Ectodermal cell (in vitro differentiated cells): Measurements from ENCODE around the gene RASGRP1.

ENCODE experiments used
- H3K27ac ChIP-seq: 2 replicates; pipeline ENCODE4 v1.7.0; 2013; ENCODE audit warnings: mild to moderate bottlenecking, low read depth, low read length; ENCODE audit not compliant: insufficient read depth, poor library complexity, severe bottlenecking
- H3K27me3 ChIP-seq: 2 replicates; pipeline ENCODE4 v1.7.0; 2013; ENCODE audit warnings: mild to moderate bottlenecking, low read length; ENCODE audit not compliant: insufficient read depth, control insufficient read depth, poor library complexity, severe bottlenecking
- H3K36me3 ChIP-seq: one replicate; pipeline ENCODE4 v1.7.0; 2013; ENCODE audit warnings: low read length; ENCODE audit not compliant: control insufficient read depth, insufficient read depth
- H3K4me1 ChIP-seq: one replicate; pipeline ENCODE4 v1.7.0; 2013; ENCODE audit warnings: low read length; ENCODE audit not compliant: control insufficient read depth, insufficient read depth
- H3K4me3 ChIP-seq: 2 replicates; pipeline ENCODE4 v1.7.0; 2013; ENCODE audit warnings: low read depth, low read length, control low read depth; ENCODE audit not compliant: insufficient read depth
- H3K9me3 ChIP-seq: 2 replicates; pipeline ENCODE4 v1.7.0; 2013; ENCODE audit warnings: mild to moderate bottlenecking, low read length, moderate library complexity; ENCODE audit not compliant: control insufficient read depth
- WGBS, 2 experiments: methylation state at CpG; one replicate each; pipeline ENCODE4 v1.1.7; 2013; ENCODE audit warnings: missing lambda C conversion rate in 2 of 2; 5-methylcytosine and 5-hydroxymethylcytosine counted together

RASGRP1 gene

DNA sequence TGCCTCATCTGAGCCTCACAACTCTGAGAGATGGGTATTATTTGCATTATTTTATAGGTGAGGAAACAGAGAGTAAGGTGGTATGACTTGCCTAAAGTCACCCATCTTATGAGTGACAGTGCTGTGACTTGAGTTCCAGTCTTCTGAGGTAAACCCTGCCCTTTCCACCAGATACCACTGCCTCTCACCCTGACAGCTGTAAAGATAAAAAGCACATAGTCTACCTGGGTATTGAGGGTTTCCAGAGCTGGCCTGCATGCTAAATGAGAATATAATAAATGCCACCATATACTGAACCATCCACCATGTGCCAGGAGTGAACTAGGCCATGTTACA is 25.6 kb downstream of the RASGRP1 start:
- no peaks in the 10 kb centered on the region for H3K9me3 ChIP-seq
- H3K4me3 ChIP-seq, result no peak overlapping the region
- H3K4me1 ChIP-seq, result no peaks in the 10 kb centered on the region
- H3K27ac ChIP-seq, result no peak overlapping the region
- no peaks in the 10 kb centered on the region for H3K36me3 ChIP-seq
- H3K27me3 ChIP-seq, result no peaks in the 10 kb centered on the region

DNA sequence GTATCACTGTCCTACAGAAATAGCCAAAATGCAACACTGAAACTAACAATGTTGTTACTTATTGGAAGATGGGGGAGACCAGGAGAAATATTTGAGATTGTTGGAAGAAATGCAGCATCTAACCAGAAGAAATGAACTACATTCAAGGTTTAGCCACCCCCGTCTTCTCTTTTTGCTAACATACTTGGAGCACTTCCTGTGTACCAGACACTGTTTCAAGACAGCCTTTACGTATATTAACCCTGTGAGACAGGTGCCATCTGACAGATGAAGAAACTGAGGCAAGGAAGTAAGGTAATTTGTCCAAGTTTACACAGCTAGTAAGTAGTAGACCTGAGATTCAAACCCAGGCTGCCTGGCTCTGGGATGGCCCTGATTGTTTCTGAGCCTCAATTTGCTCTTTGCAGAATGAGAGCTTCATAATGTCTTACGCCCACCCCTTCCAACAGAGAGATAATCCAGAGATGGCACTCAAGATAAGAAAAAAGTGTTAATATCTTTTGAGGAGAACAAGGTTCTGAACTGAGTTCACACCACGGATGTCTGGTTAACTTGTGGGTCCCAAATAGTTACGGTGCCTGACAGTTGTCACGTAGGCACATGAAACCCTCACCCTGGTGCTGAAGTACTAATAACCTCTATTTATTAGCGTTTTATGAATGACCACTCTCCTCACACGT is 26.1 kb downstream of the RASGRP1 start:
- H3K27ac ChIP-seq, result no peak overlapping the region
- H3K27me3 ChIP-seq, result no peaks in the 10 kb centered on the region
- no peaks in the 10 kb centered on the region for H3K9me3 ChIP-seq
- no peaks in the 10 kb centered on the region for H3K36me3 ChIP-seq
- 93% methylated on average over 8 of the region's 8 CpGs for WGBS, 2 experiments
- no peaks in the 10 kb centered on the region for H3K4me1 ChIP-seq
- H3K4me3 ChIP-seq, result no peak overlapping the region

DNA sequence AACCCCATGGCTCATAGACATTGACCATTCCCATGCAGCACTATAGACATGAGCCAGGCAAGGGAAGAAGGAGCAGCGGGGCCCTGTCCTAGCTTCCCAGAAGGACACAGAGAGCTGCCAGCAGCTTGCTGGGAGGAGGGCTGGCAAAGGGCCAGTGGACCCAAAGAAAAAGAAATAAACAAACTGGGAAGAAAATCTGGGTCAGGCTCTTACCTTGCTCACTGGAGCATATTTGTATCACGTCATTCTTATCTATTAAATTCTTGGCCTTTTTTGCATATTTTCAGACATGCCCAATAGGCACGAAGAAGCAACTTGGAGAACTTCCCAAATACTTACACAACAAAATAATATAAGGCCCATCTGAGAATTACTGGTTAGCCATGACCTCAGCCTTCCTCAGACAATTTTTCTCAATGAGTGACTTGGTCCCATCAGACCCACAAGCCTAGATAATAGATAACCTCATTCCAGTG is 28.4 kb downstream of the RASGRP1 start:
- H3K36me3 ChIP-seq, result no peaks in the 10 kb centered on the region
- no peaks in the 10 kb centered on the region for H3K9me3 ChIP-seq
- H3K27ac ChIP-seq, result no peak overlapping the region
- 89 to 90% methylated on average over 3 of the region's 3 CpGs for WGBS, 2 experiments
- no peak overlapping the region for H3K4me3 ChIP-seq
- H3K27me3 ChIP-seq, result no peaks in the 10 kb centered on the region
- no peaks in the 10 kb centered on the region for H3K4me1 ChIP-seq

DNA sequence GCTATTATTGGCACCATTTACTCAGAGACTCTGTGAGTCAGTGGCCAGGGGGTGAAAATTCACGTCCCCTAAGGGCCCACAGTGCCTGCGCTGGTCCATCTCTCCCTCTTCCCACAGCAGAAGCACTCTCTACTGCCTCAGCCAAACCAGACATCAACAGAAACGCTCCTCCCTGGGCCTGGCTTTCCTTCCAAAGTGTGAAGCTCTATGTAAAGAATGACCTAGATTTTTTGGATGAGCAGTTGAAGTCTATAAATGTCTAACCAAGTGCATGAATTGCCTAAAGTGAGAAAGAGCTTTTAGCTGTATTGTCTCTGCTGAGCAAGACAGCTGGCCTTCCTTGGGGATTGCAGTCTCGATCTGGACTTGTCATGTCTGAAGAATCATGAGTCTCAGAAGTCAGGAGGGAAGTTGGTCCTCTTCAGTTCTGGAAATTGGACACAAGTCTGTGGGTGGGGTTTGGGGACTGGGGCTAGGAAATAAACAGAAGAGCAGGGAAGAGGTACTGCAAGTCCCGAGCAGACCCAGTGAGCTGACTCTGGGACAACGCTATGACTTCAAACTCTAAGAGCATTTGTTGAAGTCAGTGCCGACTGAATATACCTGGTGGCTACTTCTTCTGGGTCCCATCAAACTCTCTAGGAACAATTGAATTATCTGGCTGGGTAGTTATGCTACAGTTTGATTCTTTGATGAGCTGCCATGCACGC is 29.0 kb downstream of the RASGRP1 start:
- WGBS, 2 experiments, result 93 to 94% methylated on average over 8 of the region's 8 CpGs
- Histone ChIP-seq H3K4me3 (no peak overlapping the region), H3K27me3 (no peaks in the 10 kb centered on the region)

DNA sequence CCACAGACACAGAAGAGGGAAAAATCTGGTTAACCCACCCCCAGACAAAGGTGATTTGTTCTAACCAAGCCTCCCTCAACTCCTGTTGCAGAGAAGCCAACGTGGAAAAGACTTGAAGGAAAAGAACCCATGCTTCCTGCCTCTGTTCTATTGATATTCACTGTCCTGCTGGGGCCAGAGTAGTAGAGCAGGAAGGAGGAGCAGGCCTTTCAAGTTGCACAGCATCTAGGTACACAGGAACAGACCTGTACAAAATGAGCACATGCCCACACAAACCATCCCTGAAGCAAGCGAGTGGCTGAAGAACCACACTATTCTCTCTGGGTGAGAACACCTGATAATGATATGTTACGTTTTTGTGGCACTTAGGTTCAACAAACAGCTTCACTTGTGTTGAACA is 29.9 kb downstream of the RASGRP1 start:
- H3K36me3 ChIP-seq, result no peaks in the 10 kb centered on the region
- no peaks in the 10 kb centered on the region for H3K9me3 ChIP-seq
- 83% methylated on average over 3 of the region's 3 CpGs for WGBS, 2 experiments
- H3K4me3 ChIP-seq, result no peak overlapping the region
- no peaks in the 10 kb centered on the region for H3K4me1 ChIP-seq
- no peak overlapping the region for H3K27ac ChIP-seq
- no peaks in the 10 kb centered on the region for H3K27me3 ChIP-seq

More for the DNA sequence above, 29.0 kb downstream of the RASGRP1 start:
- Histone ChIP-seq H3K36me3 (no peaks in the 10 kb centered on the region), H3K9me3 (no peaks in the 10 kb centered on the region), H3K27ac (no peak overlapping the region), H3K4me1 (no peaks in the 10 kb centered on the region)

DNA sequence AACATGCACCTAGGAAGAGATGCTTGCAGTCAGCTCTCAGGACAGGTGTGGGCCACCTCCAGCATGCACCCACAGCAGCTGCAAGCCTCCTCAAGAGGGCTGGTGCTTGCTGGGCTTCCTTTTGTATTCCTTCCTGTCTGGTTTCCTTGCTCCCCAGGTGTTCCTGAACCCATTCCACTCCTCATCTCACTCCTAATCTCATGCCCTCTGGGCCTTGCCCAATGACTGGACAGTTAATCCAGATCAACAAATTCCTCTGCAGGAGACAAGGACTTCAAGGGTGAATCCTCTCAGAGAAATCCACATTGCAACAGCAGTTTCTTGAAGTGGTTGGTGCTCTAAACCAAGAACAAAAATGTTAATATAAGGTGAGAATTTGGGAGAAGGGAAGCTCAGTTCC is 30.7 kb downstream of the RASGRP1 start:
- Histone ChIP-seq H3K4me1 (no peaks in the 10 kb centered on the region), H3K4me3 (no peak overlapping the region), H3K27ac (no peak overlapping the region), H3K27me3 (no peaks in the 10 kb centered on the region), H3K36me3 (no peaks in the 10 kb centered on the region), H3K9me3 (no peaks in the 10 kb centered on the region)

DNA sequence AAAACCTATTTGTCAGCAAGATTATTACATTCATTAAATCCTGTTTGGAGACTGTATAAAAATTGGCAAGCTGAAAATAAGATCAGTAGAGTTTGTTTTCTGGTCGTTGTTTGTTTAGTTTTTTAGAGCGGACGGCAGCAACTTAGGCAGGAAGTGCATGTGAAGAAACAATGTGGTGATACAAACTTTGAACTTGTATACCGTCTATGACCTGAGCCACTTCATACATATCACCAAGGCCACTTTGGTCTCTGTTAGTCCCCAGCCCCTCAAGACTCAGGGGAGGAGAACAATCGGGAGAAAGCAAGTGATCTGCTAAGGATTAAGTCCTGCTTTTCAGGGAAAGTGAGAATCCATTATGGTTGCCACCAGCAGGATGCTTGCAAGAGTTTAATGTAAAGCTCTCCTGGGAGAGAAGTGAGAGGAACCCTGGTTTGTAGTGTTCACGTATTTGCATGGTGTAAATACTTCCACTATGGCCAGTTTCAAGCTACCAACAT is 31.1 kb downstream of the RASGRP1 start:
- H3K9me3 ChIP-seq, result no peaks in the 10 kb centered on the region
- no peak overlapping the region for H3K4me3 ChIP-seq
- H3K27me3 ChIP-seq, result no peaks in the 10 kb centered on the region
- H3K27ac ChIP-seq, result no peak overlapping the region
- no peaks in the 10 kb centered on the region for H3K36me3 ChIP-seq
- H3K4me1 ChIP-seq, result no peaks in the 10 kb centered on the region
- 92 to 95% methylated on average over 6 of the region's 6 CpGs for WGBS, 2 experiments

DNA sequence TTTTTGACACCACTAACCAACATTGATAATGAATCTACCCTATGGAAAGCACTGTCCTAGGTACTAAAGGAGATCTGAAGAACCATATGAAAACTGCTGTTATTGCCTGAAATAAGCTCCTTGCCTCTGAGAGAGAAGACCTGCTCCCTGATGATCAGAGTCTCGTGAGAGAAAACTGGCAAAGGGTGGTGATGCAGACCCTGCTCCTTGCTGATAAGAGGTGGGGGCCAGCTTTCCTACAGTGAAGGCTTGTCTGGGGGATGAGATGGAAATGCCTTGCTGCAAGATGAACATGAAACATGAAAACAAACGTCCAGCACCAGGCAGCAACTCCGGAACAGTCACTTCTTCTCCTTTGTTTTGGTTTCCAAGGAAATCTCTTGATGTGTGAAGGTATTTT is 31.9 kb downstream of the RASGRP1 start:
- no peak overlapping the region for H3K4me3 ChIP-seq
- H3K9me3 ChIP-seq, result no peaks in the 10 kb centered on the region
- 89 to 90% methylated on average over 3 of the region's 3 CpGs for WGBS, 2 experiments
- no peaks in the 10 kb centered on the region for H3K27me3 ChIP-seq
- H3K27ac ChIP-seq, result no peak overlapping the region
- no peaks in the 10 kb centered on the region for H3K4me1 ChIP-seq
- H3K36me3 ChIP-seq, result no peaks in the 10 kb centered on the region

DNA sequence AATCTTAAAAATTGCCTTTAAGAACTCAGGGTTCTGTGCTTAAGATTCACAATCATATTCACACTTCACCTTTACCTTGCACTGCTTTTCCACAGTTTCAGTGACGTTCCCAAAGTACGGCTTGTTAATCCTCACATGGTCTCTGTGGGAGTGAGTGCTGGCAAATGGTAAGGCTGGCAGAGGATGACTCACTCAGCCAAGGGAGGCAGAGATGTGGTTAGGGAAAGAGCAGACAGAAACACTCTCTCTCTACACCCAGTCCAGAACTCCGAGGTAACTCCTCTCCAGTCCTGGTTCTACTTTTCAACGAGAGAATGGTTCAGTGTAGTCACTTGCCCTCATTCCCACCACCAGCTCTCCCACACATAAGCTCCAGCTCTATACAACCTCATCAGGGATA is 33.1 kb downstream of the RASGRP1 start:
- Histone ChIP-seq H3K9me3 (no peaks in the 10 kb centered on the region), H3K4me1 (no peaks in the 10 kb centered on the region), H3K4me3 (no peak overlapping the region), H3K36me3 (no peaks in the 10 kb centered on the region), H3K27me3 (no peaks in the 10 kb centered on the region), H3K27ac (no peak overlapping the region)
- 91 to 93% methylated on average over 4 of the region's 4 CpGs for WGBS, 2 experiments

DNA sequence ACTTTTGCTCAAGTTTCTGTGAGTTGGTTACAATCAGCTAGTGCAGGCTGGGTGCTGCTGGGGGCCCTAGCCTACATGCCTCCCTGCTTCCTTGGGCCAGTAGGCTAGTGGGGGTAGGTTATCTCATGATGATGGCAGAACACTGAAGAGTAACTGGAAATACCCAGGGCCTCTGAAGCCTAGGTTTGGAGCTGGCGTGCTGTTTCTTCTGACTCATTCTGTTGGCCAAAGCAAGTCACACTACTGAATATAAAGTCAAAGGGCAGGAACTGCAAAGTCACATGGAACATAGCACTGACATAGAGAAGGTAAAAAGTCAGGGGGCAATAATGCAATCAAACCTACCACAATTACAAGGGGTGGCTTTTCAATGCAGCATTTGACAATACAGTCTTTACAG is 34.5 kb downstream of the RASGRP1 start:
- no peaks in the 10 kb centered on the region for H3K27me3 ChIP-seq
- no peaks in the 10 kb centered on the region for H3K36me3 ChIP-seq
- no peaks in the 10 kb centered on the region for H3K9me3 ChIP-seq
- H3K27ac ChIP-seq, result no peak overlapping the region
- 88 to 94% methylated on average over 1 of the region's 1 CpG for WGBS, 2 experiments
- no peak overlapping the region for H3K4me3 ChIP-seq
- no peaks in the 10 kb centered on the region for H3K4me1 ChIP-seq
